Gastroesophageal sphincter (tissue), 4 donors: ENCODE data around the gene AFDN. TPM values are rescaled to one million over a fixed set of nuclear protein-coding genes. Genes with fewer than 3 reads are reported as not detected.
A peak's percentile ranks its signal among the peaks of the same experiment; 100 is the strongest.

Source experiments
- ATAC-seq: fragments of 150-250 bp; one replicate; pipeline ENCODE4 v1.9.1; 2016; ENCODE audit warnings: mild to moderate bottlenecking, moderate library complexity
- H3K27ac ChIP-seq, 4 donors: fragments of 200-600 bp; sonication (generic) in 3 of 4; 1 replicate in 3 of 4; 2 replicates in 1 of 4; pipeline ENCODE4 v1.5.1; 2016 to 2019
- H3K27me3 ChIP-seq: fragments of 200-600 bp; sonication (generic); one replicate; pipeline ENCODE4 v1.5.1; 2019
- H3K36me3 ChIP-seq, 2 donors: fragments of 200-600 bp; sonication (generic); one replicate each; pipeline ENCODE4 v1.5.1; 2019; ENCODE audit warnings: control low read depth in 1 of 2
- H3K4me1 ChIP-seq, 3 donors: fragments of 200-600 bp; sonication (generic); 1 replicate in 2 of 3; 2 replicates in 1 of 3; pipeline ENCODE4 v1.5.1; 2016 to 2019; ENCODE audit warnings: control low read depth in 2 of 3
- H3K4me3 ChIP-seq, 2 donors: fragments of 200-600 bp; sonication (generic); one replicate each; pipeline ENCODE4 v1.5.1; 2019; ENCODE audit warnings: mild to moderate bottlenecking in 1 of 2, moderate library complexity in 1 of 2
- H3K9me3 ChIP-seq, 3 donors: fragments of 200-600 bp; sonication (generic); one replicate each; pipeline ENCODE4 v1.5.1; 2017 to 2019; ENCODE audit warnings: control low read depth in 2 of 3
- CTCF ChIP-seq, 4 experiments: fragments of 200-600 bp in 2 of 4; fragments of 450-650 bp in 2 of 4; sonication (generic) in 1 of 4; IDR thresholded peaks; one replicate each; pipeline ENCODE4 v1.5.1; 2017 to 2019; ENCODE audit warnings: antibody characterized with exemption in 4 of 4, mild to moderate bottlenecking in 2 of 4, moderate library complexity in 2 of 4
- EP300 ChIP-seq: sonication (generic); formaldehyde crosslinking; IDR thresholded peaks from one replicate; pipeline ENCODE4 v1.6.1; 2017; ENCODE audit warnings: antibody characterized with exemption, mild to moderate bottlenecking
- POLR2A ChIP-seq, 2 donors: fragments of 450-650 bp; IDR thresholded peaks; one replicate each; pipeline ENCODE4 v1.6.1; 2017; ENCODE audit warnings: antibody characterized with exemption in 2 of 2, mild to moderate bottlenecking in 2 of 2, moderate library complexity in 1 of 2
- POLR2AphosphoS5 ChIP-seq: sonication (generic); formaldehyde crosslinking; IDR thresholded peaks from one replicate; pipeline ENCODE4 v1.6.1; 2017; ENCODE audit warnings: antibody characterized with exemption
- WGBS, 2 donors: methylation state at CpG; one replicate each; pipeline ENCODE4 v1.1.5; 2018; ENCODE audit warnings: low coverage in 1 of 2; 5-methylcytosine and 5-hydroxymethylcytosine counted together
- total RNA-seq, 4 donors: library from RNA; depleted of rRNA; stranded (reverse); fragments of >200 nt; gene quantifications; one replicate each; pipeline ENCODE4 v1.1.0, GENCODE V29; 2016

The AFDN gene
- total RNA-seq, 4 donors from 2014 or later, result 60.7 to 98.4 (median 79.7) TPM

GRCh38 chr6:167904791-167905190 lies 78.1 kb downstream of the AFDN start:
- Histone ChIP-seq H3K9me3 (no peaks in the 10 kb centered on the region), H3K27ac (no peak overlapping the region), H3K4me1 (peaks cover 0 to 7% (median 0%) of the 10 kb centered on the region in 3 donors), H3K27me3 (no peaks in the 10 kb centered on the region), H3K4me3 (no peak overlapping the region), H3K36me3 (peaks cover 0 to 42% of the 10 kb centered on the region in 2 donors)
- WGBS, 2 donors, result 76 to 77% methylated on average over 5 of the region's 5 CpGs
- no peak for TF ChIP-seq CTCF (IDR thresholded peaks at IDR 0.05)
- TF ChIP-seq POLR2A (IDR thresholded peaks at IDR 0.05), result no peak
- TF ChIP-seq EP300, result no peak
- TF ChIP-seq POLR2AphosphoS5, result no peak
- no peak for ATAC-seq

- Histone ChIP-seq H3K36me3 (peaks cover 0 to 55% of the 10 kb centered on the region in 2 donors), H3K9me3 (no peaks in the 10 kb centered on the region), H3K4me1 (peaks cover 0 to 7% (median 0%) of the 10 kb centered on the region in 3 donors), H3K27me3 (no peaks in the 10 kb centered on the region), H3K4me3 (no peak overlapping the region), H3K27ac (peak overlapping the region in 1 of 4 donors; percentile 5)
- ATAC-seq, result peak; percentile 81
- WGBS, 2 donors, result 51 to 53% methylated on average over 5 to 10 of the region's 10 CpGs
- TF ChIP-seq EP300 (no peak), POLR2AphosphoS5 (peak; percentile 6), CTCF (IDR thresholded peaks at IDR 0.05) (no peak), POLR2A (IDR thresholded peaks at IDR 0.05) (no peak)
Measured at GRCh38 chr6:167906899-167907298, 80.2 kb downstream of the AFDN start.

GRCh38 chr6:167907837-167908681 lies 81.3 kb downstream of the AFDN start:
- ATAC-seq, result no peak
- Histone ChIP-seq H3K27ac (no peak overlapping the region), H3K27me3 (no peaks in the 10 kb centered on the region), H3K9me3 (no peaks in the 10 kb centered on the region), H3K36me3 (peaks cover 0 to 50% of the 10 kb centered on the region in 2 donors), H3K4me3 (no peak overlapping the region), H3K4me1 (peaks cover 0 to 7% (median 0%) of the 10 kb centered on the region in 3 donors)
- WGBS, 2 donors, result 60 to 71% methylated on average over 7 of the region's 7 CpGs
- peak in 3 of 4 experiments; percentile 20 to 43 (median 22) for TF ChIP-seq CTCF (IDR thresholded peaks at IDR 0.05)
- TF ChIP-seq POLR2AphosphoS5, result no peak
- TF ChIP-seq POLR2A (IDR thresholded peaks at IDR 0.05), result no peak

GRCh38 chr6:167910007-167910406 lies 83.3 kb downstream of the AFDN start:
- no peaks in the 10 kb centered on the region for H3K9me3 ChIP-seq
- peaks cover 0 to 50% of the 10 kb centered on the region in 2 donors for H3K36me3 ChIP-seq
- TF ChIP-seq POLR2AphosphoS5, result no peak
- no peak for TF ChIP-seq EP300
- no peak for TF ChIP-seq POLR2A (IDR thresholded peaks at IDR 0.05)
- no peak for TF ChIP-seq CTCF (IDR thresholded peaks at IDR 0.05)
- H3K4me1 ChIP-seq, result peaks cover 0 to 7% (median 0%) of the 10 kb centered on the region in 3 donors
- ATAC-seq, result no peak
- no peak overlapping the region for H3K4me3 ChIP-seq
- no peak overlapping the region for H3K27ac ChIP-seq
- no peaks in the 10 kb centered on the region for H3K27me3 ChIP-seq

- peaks cover 0 to 50% of the 10 kb centered on the region in 2 donors for H3K36me3 ChIP-seq
- no peak for TF ChIP-seq POLR2A (IDR thresholded peaks at IDR 0.05)
- no peak for TF ChIP-seq POLR2AphosphoS5
- no peak for TF ChIP-seq EP300
- TF ChIP-seq CTCF (IDR thresholded peaks at IDR 0.05), result no peak
- peaks cover 0 to 7% (median 0%) of the 10 kb centered on the region in 3 donors for H3K4me1 ChIP-seq
- H3K9me3 ChIP-seq, result no peaks in the 10 kb centered on the region
- H3K4me3 ChIP-seq, result no peak overlapping the region
- no peaks in the 10 kb centered on the region for H3K27me3 ChIP-seq
- 79 to 92% methylated on average over 6 to 7 of the region's 7 CpGs for WGBS, 2 donors
- H3K27ac ChIP-seq, result no peak overlapping the region
- ATAC-seq, result no peak
Measured at GRCh38 chr6:167910652-167911051, 83.9 kb downstream of the AFDN start.
